ENCODE data around the gene TANGO6.
"Not testable (repeated sequence)": the region's sequence is repeated elsewhere in the genome, so short reads cannot be mapped to it uniquely, and the experiment has no call there.

The TANGO6 gene

GRCh38 chr16:68969338-68969737 lies 126.0 kb downstream of the TANGO6 start:
- DNase-seq (ENCODE audit: low read depth, low spot score): no peak

GRCh38 chr16:68972013-68972412 lies 128.7 kb downstream of the TANGO6 start:
- DNase-seq (ENCODE audit: low read depth, low spot score): no peak

- DNase-seq (ENCODE audit: low read depth, low spot score): no peak
Observed at GRCh38 chr16:68972720-68973119, 129.4 kb downstream of the TANGO6 start.

GRCh38 chr16:68973611-68974120 lies 130.3 kb downstream of the TANGO6 start:
- no peak for DNase-seq (ENCODE audit: low read depth, low spot score)

- no peak for DNase-seq (ENCODE audit: low read depth, low spot score)
Observed at GRCh38 chr16:68978303-68978954, 135.1 kb downstream of the TANGO6 start.

- no peak for DNase-seq (ENCODE audit: low read depth, low spot score)
Observed at GRCh38 chr16:68980695-68981315, 137.5 kb downstream of the TANGO6 start.

GRCh38 chr16:68981971-68982370 lies 138.6 kb downstream of the TANGO6 start:
- no peak for DNase-seq (ENCODE audit: low read depth, low spot score)

- no peak for DNase-seq (ENCODE audit: low read depth, low spot score)
Observed at GRCh38 chr16:68984467-68984866, 141.1 kb downstream of the TANGO6 start.

- no peak for DNase-seq (ENCODE audit: low read depth, low spot score)
Observed at GRCh38 chr16:68985268-68985667, 141.9 kb downstream of the TANGO6 start.

GRCh38 chr16:68985855-68986254 lies 142.5 kb downstream of the TANGO6 start:
- DNase-seq (ENCODE audit: low read depth, low spot score): no peak

GRCh38 chr16:68987734-68988457 lies 144.6 kb downstream of the TANGO6 start:
- DNase-seq (ENCODE audit: low read depth, low spot score): no peak

GRCh38 chr16:68990172-68990845 lies 147.0 kb downstream of the TANGO6 start:
- not testable (repeated sequence) for DNase-seq (ENCODE audit: low read depth, low spot score)

GRCh38 chr16:68991075-68991474 lies 147.7 kb downstream of the TANGO6 start:
- no peak for DNase-seq (ENCODE audit: low read depth, low spot score)

- no peak for DNase-seq (ENCODE audit: low read depth, low spot score)
Observed at GRCh38 chr16:68992521-68992920, 149.2 kb downstream of the TANGO6 start.

GRCh38 chr16:68993456-68993855 lies 150.1 kb downstream of the TANGO6 start:
- no peak for DNase-seq (ENCODE audit: low read depth, low spot score)

GRCh38 chr16:68993885-68994284 lies 150.6 kb downstream of the TANGO6 start:
- no peak for DNase-seq (ENCODE audit: low read depth, low spot score)

- no peak for DNase-seq (ENCODE audit: low read depth, low spot score)
Observed at GRCh38 chr16:68994324-68994723, 151.0 kb downstream of the TANGO6 start.

GRCh38 chr16:68995011-68995504 lies 151.7 kb downstream of the TANGO6 start:
- no peak for DNase-seq (ENCODE audit: low read depth, low spot score)

GRCh38 chr16:68997564-68997963 lies 154.2 kb downstream of the TANGO6 start:
- DNase-seq (ENCODE audit: low read depth, low spot score): no peak

GRCh38 chr16:68999114-68999513 lies 155.8 kb downstream of the TANGO6 start:
- DNase-seq (ENCODE audit: low read depth, low spot score): no peak

GRCh38 chr16:69003500-69003899 lies 160.2 kb downstream of the TANGO6 start:
- DNase-seq (ENCODE audit: low read depth, low spot score): no peak

All from activated CD4-positive, CD25-positive, alpha-beta regulatory T cell treated with anti-CD3 and anti-CD28 coated beads, Interleukin-2, amount 50 U/mL, for 16 hours (primary cell).